ENCODE measurements around the gene NR5A2.

GRCh38 chr1:200090252-200091159 lies 63.0 kb downstream of the NR5A2 start:
- TF ChIP-seq CTCF (IDR thresholded peaks at IDR 0.05) (no peak), EP300 (IDR thresholded peaks at IDR 0.05) (no peak), POLR2A (IDR thresholded peaks at IDR 0.05) (no peak)
